PC-9 (cell line): Measurements from ENCODE around the gene BLOC1S2. TPM values are rescaled to one million over a fixed set of nuclear protein-coding genes. Genes with fewer than 3 reads are reported as not detected.

ENCODE experiments used
- BruUV-seq: library from RNA; stranded (reverse); fragments of 400-500 nt; replicated peaks from 2 replicates; lab custom pipeline; 2021; lab: Mats Ljungman, UMichigan
- CTCF ChIA-PET: fragments of 300-600 bp; sonication (Branson Sonifier 250); formaldehyde crosslinking; loops from one replicate; lab custom pipeline; 2022; ENCODE audit warnings: antibody characterized with exemption; lab: Charles Lee
- POLR2A ChIA-PET: fragments of 300-600 bp; sonication (Branson Sonifier 250); formaldehyde crosslinking; loops from one replicate; lab custom pipeline; 2022; ENCODE audit warnings: antibody characterized with exemption; ENCODE audit not compliant: unreplicated experiment; lab: Charles Lee
- DNase-seq, 2 experiments: peaks; one replicate each; pipeline versions ENCODE4 v3.0.0 to v3.0.0-alpha.2; 2015 to 2022; ENCODE audit warnings: mixed read lengths in 1 of 2
- H2AFZ ChIP-seq: fragments of 200-600 bp; sonication (generic); 2 replicates; pipeline ENCODE4 v1.8.1; 2017; ENCODE audit warnings: antibody characterized with exemption
- H3F3A ChIP-seq: fragments of 200-600 bp; sonication (generic); 2 replicates; pipeline ENCODE4 v1.8.1; 2017; ENCODE audit warnings: antibody characterized with exemption, mild to moderate bottlenecking, low read depth; ENCODE audit not compliant: insufficient read depth
- H3K27ac ChIP-seq: fragments of 200-600 bp; sonication (generic); 2 replicates; pipeline ENCODE4 v1.6.1; 2016; ENCODE audit warnings: mixed run types
- H3K27me3 ChIP-seq: fragments of 200-600 bp; sonication (generic); 2 replicates; pipeline ENCODE4 v1.6.1; 2016; ENCODE audit warnings: low read depth, mixed run types; ENCODE audit not compliant: insufficient read depth
- H3K36me3 ChIP-seq: fragments of 200-600 bp; sonication (generic); 2 replicates; pipeline ENCODE4 v1.6.1; 2016; ENCODE audit warnings: low read depth, mixed run types
- H3K4me1 ChIP-seq: fragments of 200-600 bp; sonication (generic); replicated peaks from 2 replicates; pipeline ENCODE4 v1.6.1; 2016; ENCODE audit warnings: mixed run types; ENCODE audit not compliant: insufficient read depth
- H3K4me2 ChIP-seq: fragments of 200-600 bp; sonication (generic); 2 replicates; pipeline ENCODE4 v1.6.1; 2017; ENCODE audit warnings: mixed run types
- H3K4me3 ChIP-seq: fragments of 200-600 bp; sonication (generic); 2 replicates; pipeline ENCODE4 v1.6.1; 2016; ENCODE audit warnings: mixed run types
- H3K79me2 ChIP-seq: fragments of 200-600 bp; sonication (generic); 2 replicates; pipeline ENCODE4 v1.6.1; 2017; ENCODE audit warnings: low read depth, mixed run types
- H3K9me2 ChIP-seq: fragments of 200-600 bp; sonication (generic); 2 replicates; pipeline ENCODE4 v1.8.1; 2017; ENCODE audit warnings: mild to moderate bottlenecking; ENCODE audit not compliant: insufficient read depth
- H3K9me3 ChIP-seq: fragments of 200-600 bp; sonication (generic); 2 replicates; pipeline ENCODE4 v1.8.1; 2016; ENCODE audit warnings: low read depth; ENCODE audit not compliant: insufficient read depth
- H4K20me1 ChIP-seq: fragments of 200-600 bp; sonication (generic); 2 replicates; pipeline ENCODE4 v1.8.1; 2017; ENCODE audit not compliant: insufficient read depth
- CTCF ChIP-seq: fragments of 200-600 bp; sonication (generic); conservative IDR thresholded peaks from 2 replicates; pipeline ENCODE4 v1.6.1; 2017; ENCODE audit warnings: mixed run types, antibody characterized with exemption, mild to moderate bottlenecking, moderate library complexity
- EZH2 ChIP-seq: fragments of 200-600 bp; sonication (generic); IDR thresholded peaks from 2 replicates; pipeline ENCODE4 v1.8.0; 2017; ENCODE audit warnings: antibody characterized with exemption, low read depth
- intact Hi-C: fragments of 100-400 bp; cut with micrococcal nuclease; formaldehyde crosslinking; loops from one replicate; pipeline ENCODE4 v1.10.0; 2022; ENCODE audit not compliant: unreplicated experiment
- total RNA-seq: library from RNA; stranded (reverse); gene quantifications from 2 replicates; pipeline ENCODE4 v1.2.3, GENCODE V29; 2021

Gene BLOC1S2
- total RNA-seq, 1 experiment from 2014 or later, result 17.9 TPM

GRCh38 chr10:100328198-100328597, 41.7 kb upstream of the BLOC1S2 start:
- no peak overlapping the region for H2AFZ ChIP-seq
- no peak overlapping the region for H3K4me2 ChIP-seq
- BruUV-seq, result no TSS peak
- H3F3A ChIP-seq, result no peaks in the 10 kb centered on the region
- ChIA-PET CTCF (no interaction called here), POLR2A (no interaction called here)
- H3K9me3 ChIP-seq, result no peaks in the 10 kb centered on the region
- H3K9me2 ChIP-seq, result no peaks in the 10 kb centered on the region
- no peak overlapping the region for H3K4me3 ChIP-seq
- intact Hi-C loops, result no loop called here
- TF ChIP-seq CTCF, result no peak
- no peak for TF ChIP-seq EZH2
- no peak overlapping the region for H3K27ac ChIP-seq
- no peaks in the 10 kb centered on the region for H3K4me1 ChIP-seq
- H3K27me3 ChIP-seq, result peaks cover 88% of the 10 kb centered on the region
- DNase-seq, result no peak
- H3K36me3 ChIP-seq, result no peaks in the 10 kb centered on the region
- H4K20me1 ChIP-seq, result no peaks in the 10 kb centered on the region
- H3K79me2 ChIP-seq, result no peaks in the 10 kb centered on the region

GRCh38 chr10:100327718-100328009, 41.2 kb upstream of the BLOC1S2 start:
- Histone ChIP-seq H3K9me3 (no peaks in the 10 kb centered on the region), H3K4me2 (no peak overlapping the region), H3K9me2 (no peaks in the 10 kb centered on the region), H3K79me2 (no peaks in the 10 kb centered on the region), H4K20me1 (no peaks in the 10 kb centered on the region), H3K27me3 (peaks cover 89% of the 10 kb centered on the region), H3K4me1 (no peaks in the 10 kb centered on the region), H3K4me3 (no peak overlapping the region), H3F3A (no peaks in the 10 kb centered on the region), H3K27ac (no peak overlapping the region), H2AFZ (no peak overlapping the region), H3K36me3 (no peaks in the 10 kb centered on the region)
- no TSS peak for BruUV-seq
- no peak for DNase-seq
- POLR2A ChIA-PET, result no interaction called here
- CTCF ChIA-PET, result no interaction called here
- no peak for TF ChIP-seq CTCF
- TF ChIP-seq EZH2, result no peak
- intact Hi-C loops, result no loop called here

GRCh38 chr10:100327007-100327717, 40.7 kb upstream of the BLOC1S2 start:
- Histone ChIP-seq H2AFZ (no peak overlapping the region), H3K4me1 (no peaks in the 10 kb centered on the region), H3K27ac (no peak overlapping the region), H4K20me1 (no peaks in the 10 kb centered on the region), H3K27me3 (peaks cover 88% of the 10 kb centered on the region), H3F3A (no peaks in the 10 kb centered on the region), H3K4me3 (no peak overlapping the region), H3K9me3 (no peaks in the 10 kb centered on the region), H3K4me2 (no peak overlapping the region), H3K9me2 (no peaks in the 10 kb centered on the region), H3K79me2 (no peaks in the 10 kb centered on the region), H3K36me3 (no peaks in the 10 kb centered on the region)
- DNase-seq, result no peak
- POLR2A ChIA-PET, result no interaction called here
- no TSS peak for BruUV-seq
- CTCF ChIA-PET, result no interaction called here
- intact Hi-C loops, result no loop called here
- TF ChIP-seq CTCF, result no peak
- no peak for TF ChIP-seq EZH2
